HuH-7 (cell line): Measurements from ENCODE around the gene APLP2.
A peak's percentile ranks its signal among the peaks of the same experiment; 100 is the strongest.

Experiments used
- DNase-seq: peaks from one replicate; pipeline ENCODE4 v3.0.0; 2011; ENCODE audit warnings: low spot score

APLP2 gene

DNA sequence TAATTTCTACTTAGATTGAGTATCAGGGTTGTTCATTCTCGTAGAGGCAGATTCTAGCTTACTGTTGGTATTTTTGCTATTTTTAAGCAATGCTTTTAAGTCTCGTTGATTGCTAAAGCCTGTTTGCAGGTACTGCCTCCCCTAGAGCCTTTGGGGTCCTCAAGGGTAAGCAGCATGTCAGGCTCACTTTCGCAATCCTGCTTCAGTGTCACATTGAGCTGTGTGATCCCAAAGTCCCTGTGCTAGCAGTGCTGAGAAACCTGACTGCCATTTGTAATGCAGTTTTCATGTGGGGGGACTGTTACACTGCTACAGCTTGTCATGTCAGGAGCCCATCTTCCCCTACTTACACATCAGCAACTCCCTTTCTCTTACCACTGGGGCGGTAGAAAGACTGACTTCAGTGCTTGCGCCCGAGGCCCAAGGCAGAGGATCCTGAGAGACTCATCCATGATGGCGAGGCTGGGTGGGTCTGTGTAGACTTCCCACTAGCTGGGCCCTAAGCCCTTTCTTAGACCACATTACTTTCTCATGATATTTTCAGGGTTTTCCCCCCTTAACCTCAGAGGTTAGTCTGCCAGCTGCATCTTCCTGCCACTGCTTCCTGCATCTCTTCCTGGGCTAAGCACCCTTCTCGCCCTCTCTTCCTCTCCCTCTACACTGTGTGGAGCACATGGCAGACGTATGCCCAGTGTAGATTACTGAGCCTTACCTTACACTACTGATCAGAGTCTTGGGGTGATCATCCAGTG is 49.1 kb downstream of the APLP2 start:
- DNase-seq: no peak

GRCh38 chr11:130120045-130120444 is 50.4 kb downstream of the APLP2 start:
- no peak for DNase-seq

- DNase-seq: no peak
Measured at GRCh38 chr11:130121445-130121978, 51.8 kb downstream of the APLP2 start.

GRCh38 chr11:130122141-130122575 is 52.5 kb downstream of the APLP2 start:
- DNase-seq: no peak

DNA sequence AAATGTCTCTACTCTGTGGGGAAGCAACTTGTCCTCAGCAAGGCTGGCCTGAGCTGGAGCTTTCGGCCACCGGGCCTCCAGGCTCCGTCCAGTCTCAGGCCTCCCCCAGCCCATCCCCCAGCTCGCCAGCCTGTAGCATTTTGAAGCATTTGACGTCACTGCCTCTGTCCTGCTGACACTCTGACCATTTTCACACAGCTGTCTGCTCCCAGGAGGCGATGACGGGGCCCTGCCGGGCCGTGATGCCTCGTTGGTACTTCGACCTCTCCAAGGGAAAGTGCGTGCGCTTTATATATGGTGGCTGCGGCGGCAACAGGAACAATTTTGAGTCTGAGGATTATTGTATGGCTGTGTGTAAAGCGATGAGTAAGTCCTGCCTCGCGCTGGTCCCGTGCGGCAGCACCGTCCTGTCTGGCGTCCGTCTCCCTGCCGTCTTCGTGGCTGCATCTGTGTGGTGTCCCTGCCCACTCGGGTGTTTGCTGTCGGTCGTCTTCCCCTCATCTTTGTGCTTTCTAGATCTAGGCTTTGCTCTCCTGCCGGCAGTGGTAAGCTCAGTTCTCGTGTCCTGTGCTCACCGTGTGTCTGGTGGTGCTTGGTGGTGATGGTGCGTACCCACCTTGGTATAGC is 53.8 kb downstream of the APLP2 start:
- no peak for DNase-seq

- DNase-seq: no peak
Measured at GRCh38 chr11:130124096-130124495, 54.4 kb downstream of the APLP2 start.

GRCh38 chr11:130125638-130126037 is 55.9 kb downstream of the APLP2 start:
- no peak for DNase-seq

- no peak for DNase-seq
Measured at GRCh38 chr11:130126516-130126915, 56.8 kb downstream of the APLP2 start.

- no peak for DNase-seq
Measured at GRCh38 chr11:130127509-130127908, 57.8 kb downstream of the APLP2 start.

DNA sequence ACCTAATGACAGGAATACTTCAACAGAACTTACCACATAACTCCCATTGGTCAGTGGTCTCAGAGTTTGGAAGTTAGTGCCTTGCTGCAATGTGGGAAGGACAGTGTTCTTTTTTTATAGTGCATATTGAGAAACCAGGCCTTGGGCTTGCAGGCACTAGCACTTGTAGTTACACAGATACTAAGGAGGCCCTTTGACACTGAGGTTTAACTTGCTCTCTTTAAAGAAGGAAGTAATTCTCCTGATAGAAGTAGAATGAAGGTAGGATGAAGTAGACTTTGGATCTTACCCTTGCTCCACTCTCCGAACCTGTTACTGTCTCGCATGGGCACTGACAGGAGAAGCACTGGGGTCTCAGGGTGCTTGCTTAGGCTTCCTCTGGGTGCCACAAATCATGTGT is 58.9 kb downstream of the APLP2 start:
- no peak for DNase-seq

- no peak for DNase-seq
Measured at GRCh38 chr11:130129922-130130321, 60.2 kb downstream of the APLP2 start.

- peak; percentile 78 for DNase-seq
Measured at GRCh38 chr11:130131961-130132850, 62.5 kb downstream of the APLP2 start.

GRCh38 chr11:130133716-130134115 is 64.0 kb downstream of the APLP2 start:
- DNase-seq: no peak

GRCh38 chr11:130136107-130136506 is 66.4 kb downstream of the APLP2 start:
- no peak for DNase-seq

DNA sequence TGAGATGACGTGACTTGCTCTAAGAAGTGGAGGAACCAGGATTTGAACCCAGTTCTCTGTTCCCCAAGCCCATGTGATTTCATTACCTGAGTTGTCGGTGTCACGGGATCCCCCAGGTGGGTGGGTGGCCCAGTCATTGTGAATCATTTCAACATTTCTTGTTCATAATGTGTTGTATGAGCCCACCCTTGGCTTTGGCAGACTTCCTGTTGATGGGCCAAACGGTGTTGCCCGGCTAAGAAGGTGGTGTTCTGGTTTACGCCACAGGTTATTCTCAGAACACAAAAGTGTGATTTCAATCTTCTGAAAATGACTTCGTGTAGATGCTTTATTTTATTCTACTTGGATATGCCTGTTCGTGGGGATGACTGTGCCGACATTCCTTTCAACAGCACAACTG is 68.3 kb downstream of the APLP2 start:
- DNase-seq: no peak

- DNase-seq: no peak
Measured at GRCh38 chr11:130139401-130139800, 69.7 kb downstream of the APLP2 start.

DNA sequence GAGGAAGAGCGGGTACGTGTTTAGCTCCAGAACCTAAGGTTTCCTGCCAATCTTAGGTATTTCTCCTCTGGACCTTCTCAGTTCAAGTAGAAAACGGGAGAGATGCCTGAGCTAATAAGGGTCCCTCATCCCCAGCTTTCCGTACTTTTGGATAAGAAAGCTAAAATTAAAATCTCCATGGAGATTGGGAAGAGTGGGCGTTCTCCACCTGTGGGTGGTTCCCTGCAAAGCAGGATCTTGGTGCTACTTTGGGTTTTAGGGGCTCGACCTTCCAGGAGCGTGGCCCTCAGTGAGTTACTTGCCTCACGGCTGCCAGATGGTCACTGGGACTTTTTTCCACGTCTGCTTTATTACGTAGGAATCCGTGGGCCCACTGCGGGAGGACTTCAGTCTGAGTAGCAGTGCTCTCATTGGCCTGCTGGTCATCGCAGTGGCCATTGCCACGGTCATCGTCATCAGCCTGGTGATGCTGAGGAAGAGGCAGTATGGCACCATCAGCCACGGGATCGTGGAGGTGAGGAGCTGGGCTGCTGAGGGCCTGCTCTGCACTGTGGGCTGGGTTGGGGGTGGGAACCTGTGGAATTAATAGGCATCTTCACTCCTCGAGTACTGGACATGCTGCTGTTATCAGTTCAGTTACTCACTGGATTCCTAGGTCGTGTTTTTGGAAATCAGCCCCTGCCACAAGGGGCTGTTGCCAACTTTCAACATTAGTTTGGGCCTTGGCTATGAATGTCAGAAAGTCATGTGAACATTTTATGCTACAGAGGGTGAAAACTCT is 72.1 kb downstream of the APLP2 start:
- DNase-seq: no peak

- DNase-seq: peak; percentile 48
Measured at GRCh38 chr11:130144141-130144540, 74.4 kb downstream of the APLP2 start.

- DNase-seq: no peak
Measured at GRCh38 chr11:130144861-130145281, 75.2 kb downstream of the APLP2 start.

DNA sequence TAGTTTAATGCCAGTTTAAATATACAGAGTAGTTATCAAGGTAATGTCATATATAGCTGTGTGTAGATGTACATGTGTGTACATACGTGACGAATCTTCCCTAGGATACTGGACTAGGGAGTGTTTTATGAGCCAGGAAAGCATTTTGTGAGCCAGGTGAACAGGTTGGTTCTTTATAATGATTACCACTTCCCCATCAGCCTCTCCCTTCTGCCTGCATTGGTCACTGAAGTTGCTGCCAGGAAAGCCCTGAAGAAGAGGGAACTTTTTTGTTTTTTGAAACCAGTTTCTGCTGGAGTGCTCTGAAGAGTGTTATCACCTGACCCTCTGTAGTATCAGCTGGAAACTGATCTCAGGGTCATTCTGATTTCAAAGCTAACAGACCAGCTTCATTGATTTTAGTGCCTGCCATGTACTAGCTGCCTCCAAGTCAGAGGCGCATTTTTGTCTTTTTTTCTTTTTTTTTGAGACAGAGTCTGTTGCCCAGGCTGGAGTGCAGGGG is 75.7 kb downstream of the APLP2 start:
- no peak for DNase-seq

GRCh38 chr11:130145975-130146776 is 76.5 kb downstream of the APLP2 start:
- no peak for DNase-seq
